ENCODE measurements around the gene DMPK. TPM values are rescaled to one million over a fixed set of nuclear protein-coding genes. Genes with fewer than 3 reads are reported as not detected.
A peak's percentile ranks its signal among the peaks of the same experiment; 100 is the strongest.
"Not testable (repeated sequence)": the region's sequence is repeated elsewhere in the genome, so short reads cannot be mapped to it uniquely, and the experiment has no call there.

The DMPK gene
- total RNA-seq, 1 experiment from 2014 or later, result 22.4 TPM

GRCh38 chr19:45761714-45762113, 20.6 kb downstream of the DMPK start:
- in situ Hi-C loops (cut with HindIII; ENCODE audit: low sequenced_read_pairs), result no loop called here
- no peak for DNase-seq (ENCODE audit: low spot score)

- in situ Hi-C loops (cut with HindIII; ENCODE audit: low sequenced_read_pairs), result no loop called here
- DNase-seq (ENCODE audit: low spot score), result no peak
Measured at GRCh38 chr19:45758921-45759320, 23.4 kb downstream of the DMPK start.

- no peak for DNase-seq (ENCODE audit: low spot score)
- in situ Hi-C loops (cut with HindIII; ENCODE audit: low sequenced_read_pairs), result no loop called here
Measured at GRCh38 chr19:45757695-45758094, 24.6 kb downstream of the DMPK start.

- in situ Hi-C loops (cut with HindIII; ENCODE audit: low sequenced_read_pairs), result no loop called here
- DNase-seq (ENCODE audit: low spot score), result no peak
Measured at GRCh38 chr19:45754323-45754722, 28.0 kb downstream of the DMPK start.

- no peak for DNase-seq (ENCODE audit: low spot score)
Measured at GRCh38 chr19:45753548-45753947, 28.7 kb downstream of the DMPK start.

GRCh38 chr19:45752639-45753038, 29.7 kb downstream of the DMPK start:
- in situ Hi-C loops (cut with HindIII; ENCODE audit: low sequenced_read_pairs), result no loop called here
- no peak for DNase-seq (ENCODE audit: low spot score)

More at GRCh38 chr19:45753548-45753947, 28.7 kb downstream of the DMPK start:
- in situ Hi-C loops (cut with HindIII; ENCODE audit: low sequenced_read_pairs), result no loop called here

GRCh38 chr19:45751483-45751882, 30.8 kb downstream of the DMPK start:
- DNase-seq (ENCODE audit: low spot score); in situ Hi-C loops (cut with HindIII; ENCODE audit: low sequenced_read_pairs): not testable (repeated sequence)

- in situ Hi-C loops (cut with HindIII; ENCODE audit: low sequenced_read_pairs), result no loop called here
- DNase-seq (ENCODE audit: low spot score), result no peak
Measured at GRCh38 chr19:45747513-45747912, 34.8 kb downstream of the DMPK start.

- in situ Hi-C loops (cut with HindIII; ENCODE audit: low sequenced_read_pairs), result no loop called here
- no peak for DNase-seq (ENCODE audit: low spot score)
Measured at GRCh38 chr19:45746866-45747265, 35.4 kb downstream of the DMPK start.

GRCh38 chr19:45745606-45746005, 36.7 kb downstream of the DMPK start:
- in situ Hi-C loops (cut with HindIII; ENCODE audit: low sequenced_read_pairs), result no loop called here
- no peak for DNase-seq (ENCODE audit: low spot score)

- DNase-seq (ENCODE audit: low spot score), result no peak
Measured at GRCh38 chr19:45742969-45743368, 39.3 kb downstream of the DMPK start.

GRCh38 chr19:45739498-45740439, 42.5 kb downstream of the DMPK start:
- no peak for DNase-seq (ENCODE audit: low spot score)
- in situ Hi-C loops (cut with HindIII; ENCODE audit: low sequenced_read_pairs), result no loop called here

More at GRCh38 chr19:45742969-45743368, 39.3 kb downstream of the DMPK start:
- in situ Hi-C loops (cut with HindIII; ENCODE audit: low sequenced_read_pairs), result no loop called here

- in situ Hi-C loops (cut with HindIII; ENCODE audit: low sequenced_read_pairs), result no loop called here
- DNase-seq (ENCODE audit: low spot score), result no peak
Measured at GRCh38 chr19:45733160-45733810, 49.0 kb downstream of the DMPK start, which contains the start of gene MEIOSIN. Gene MEIOSIN (plus strand): TSS chr19:45733439. CDS start chr19:45735377, 1,938 bp downstream.

- peak; percentile 96 for DNase-seq (ENCODE audit: low spot score)
- in situ Hi-C loops (cut with HindIII; ENCODE audit: low sequenced_read_pairs), result no loop called here
Measured at GRCh38 chr19:45730368-45731288, 51.7 kb downstream of the DMPK start, which contains the start of gene FBXO46. Gene FBXO46 (minus strand): TSS chr19:45730896. CDS start chr19:45713495, 17,401 bp downstream.

GRCh38 chr19:45729800-45730290, 52.4 kb downstream of the DMPK start:
- DNase-seq (ENCODE audit: low spot score), result no peak
- in situ Hi-C loops (cut with HindIII; ENCODE audit: low sequenced_read_pairs), result no loop called here

- DNase-seq (ENCODE audit: low spot score); in situ Hi-C loops (cut with HindIII; ENCODE audit: low sequenced_read_pairs): not testable (repeated sequence)
Measured at GRCh38 chr19:45728683-45729082, 53.6 kb downstream of the DMPK start.

GRCh38 chr19:45720065-45720464, 62.2 kb downstream of the DMPK start:
- DNase-seq (ENCODE audit: low spot score); in situ Hi-C loops (cut with HindIII; ENCODE audit: low sequenced_read_pairs): not testable (repeated sequence)
